ENCODE results near the gene AOPEP. TPM values are rescaled to one million over a fixed set of nuclear protein-coding genes. Genes with fewer than 3 reads are reported as not detected.

Gene AOPEP
- total and polyA plus RNA-seq, 2 of the 13 experiments (the other 11 are each of a cell fraction or from before 2014, with no cell fraction given) = 22.2 to 41.6 TPM

DNA sequence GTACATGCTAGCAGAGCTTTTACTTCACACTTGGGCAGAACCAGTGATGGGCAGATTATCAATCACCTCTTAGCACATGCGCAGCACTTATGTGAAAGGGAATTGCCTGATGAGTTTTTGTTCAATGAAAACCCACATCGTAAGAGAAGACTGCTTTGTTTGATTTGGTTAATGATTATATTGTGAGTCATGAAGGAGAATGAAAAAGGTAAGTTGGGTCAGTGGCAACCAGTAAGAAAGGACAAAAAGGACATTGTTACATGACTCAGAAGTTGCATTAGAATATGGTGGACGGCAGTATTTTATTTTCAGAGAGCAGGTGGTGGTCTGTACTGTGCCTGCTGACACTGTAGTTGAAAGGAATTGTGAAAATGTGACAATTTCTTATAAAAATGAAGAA is 127.4 kb downstream of the AOPEP start (continued):
- TF ChIP-seq, protein P1, sequence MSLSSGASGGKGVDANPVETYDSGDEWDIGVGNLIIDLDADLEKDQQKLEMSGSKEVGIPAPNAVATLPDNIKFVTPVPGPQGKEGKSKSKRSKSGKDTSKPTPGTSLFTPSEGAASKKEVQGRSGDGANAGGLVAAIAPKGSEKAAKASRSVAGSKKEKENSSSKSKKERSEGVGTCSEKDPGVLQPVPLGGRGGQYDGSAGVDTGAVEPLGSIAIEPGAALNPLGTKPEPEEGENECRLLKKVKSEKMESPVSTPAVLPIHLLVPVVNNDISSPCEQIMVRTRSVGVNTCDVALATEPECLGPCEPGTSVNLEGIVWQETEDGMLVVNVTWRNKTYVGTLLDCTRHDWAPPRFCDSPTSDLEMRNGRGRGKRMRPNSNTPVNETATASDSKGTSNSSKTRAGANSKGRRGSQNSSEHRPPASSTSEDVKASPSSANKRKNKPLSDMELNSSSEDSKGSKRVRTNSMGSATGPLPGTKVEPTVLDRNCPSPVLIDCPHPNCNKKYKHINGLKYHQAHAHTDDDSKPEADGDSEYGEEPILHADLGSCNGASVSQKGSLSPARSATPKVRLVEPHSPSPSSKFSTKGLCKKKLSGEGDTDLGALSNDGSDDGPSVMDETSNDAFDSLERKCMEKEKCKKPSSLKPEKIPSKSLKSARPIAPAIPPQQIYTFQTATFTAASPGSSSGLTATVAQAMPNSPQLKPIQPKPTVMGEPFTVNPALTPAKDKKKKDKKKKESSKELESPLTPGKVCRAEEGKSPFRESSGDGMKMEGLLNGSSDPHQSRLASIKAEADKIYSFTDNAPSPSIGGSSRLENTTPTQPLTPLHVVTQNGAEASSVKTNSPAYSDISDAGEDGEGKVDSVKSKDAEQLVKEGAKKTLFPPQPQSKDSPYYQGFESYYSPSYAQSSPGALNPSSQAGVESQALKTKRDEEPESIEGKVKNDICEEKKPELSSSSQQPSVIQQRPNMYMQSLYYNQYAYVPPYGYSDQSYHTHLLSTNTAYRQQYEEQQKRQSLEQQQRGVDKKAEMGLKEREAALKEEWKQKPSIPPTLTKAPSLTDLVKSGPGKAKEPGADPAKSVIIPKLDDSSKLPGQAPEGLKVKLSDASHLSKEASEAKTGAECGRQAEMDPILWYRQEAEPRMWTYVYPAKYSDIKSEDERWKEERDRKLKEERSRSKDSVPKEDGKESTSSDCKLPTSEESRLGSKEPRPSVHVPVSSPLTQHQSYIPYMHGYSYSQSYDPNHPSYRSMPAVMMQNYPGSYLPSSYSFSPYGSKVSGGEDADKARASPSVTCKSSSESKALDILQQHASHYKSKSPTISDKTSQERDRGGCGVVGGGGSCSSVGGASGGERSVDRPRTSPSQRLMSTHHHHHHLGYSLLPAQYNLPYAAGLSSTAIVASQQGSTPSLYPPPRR (CRISPR knock-in tag; IDR thresholded peaks at IDR 0.05; ENCODE audit: borderline replicate concordance) = no peak
- no peak for TF ChIP-seq SRSF4 (IDR thresholded peaks at IDR 0.05; ENCODE audit: low read depth, low read length, poor library complexity, severe bottlenecking)
- no peak for TF ChIP-seq SMYD3 (CRISPR knock-in tag; IDR thresholded peaks at IDR 0.05)
- TF ChIP-seq SUZ12 (IDR thresholded peaks at IDR 0.05; ENCODE audit: low read depth, low read length) = no peak
- 0 out of 2 replicates have a peak, but pooled peaks have one; percentile 24 for TF ChIP-seq ZNF337 (CRISPR knock-in tag; IDR thresholded peaks at IDR 0.05; ENCODE audit: borderline replicate concordance, low read depth)
- TF ChIP-seq, protein P2, sequence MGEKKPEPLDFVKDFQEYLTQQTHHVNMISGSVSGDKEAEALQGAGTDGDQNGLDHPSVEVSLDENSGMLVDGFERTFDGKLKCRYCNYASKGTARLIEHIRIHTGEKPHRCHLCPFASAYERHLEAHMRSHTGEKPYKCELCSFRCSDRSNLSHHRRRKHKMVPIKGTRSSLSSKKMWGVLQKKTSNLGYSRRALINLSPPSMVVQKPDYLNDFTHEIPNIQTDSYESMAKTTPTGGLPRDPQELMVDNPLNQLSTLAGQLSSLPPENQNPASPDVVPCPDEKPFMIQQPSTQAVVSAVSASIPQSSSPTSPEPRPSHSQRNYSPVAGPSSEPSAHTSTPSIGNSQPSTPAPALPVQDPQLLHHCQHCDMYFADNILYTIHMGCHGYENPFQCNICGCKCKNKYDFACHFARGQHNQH (CRISPR knock-in tag; IDR thresholded peaks at IDR 0.05) = no peak
- TF ChIP-seq DNMT1 (CRISPR knock-in tag; IDR thresholded peaks at IDR 0.05) = no peak
- no peak for TF ChIP-seq ZNF460 (CRISPR knock-in tag; IDR thresholded peaks at IDR 0.05; ENCODE audit: borderline replicate concordance)
- TF ChIP-seq RFX3 (CRISPR knock-in tag; IDR thresholded peaks at IDR 0.05) = no peak
- TF ChIP-seq, protein P3, sequence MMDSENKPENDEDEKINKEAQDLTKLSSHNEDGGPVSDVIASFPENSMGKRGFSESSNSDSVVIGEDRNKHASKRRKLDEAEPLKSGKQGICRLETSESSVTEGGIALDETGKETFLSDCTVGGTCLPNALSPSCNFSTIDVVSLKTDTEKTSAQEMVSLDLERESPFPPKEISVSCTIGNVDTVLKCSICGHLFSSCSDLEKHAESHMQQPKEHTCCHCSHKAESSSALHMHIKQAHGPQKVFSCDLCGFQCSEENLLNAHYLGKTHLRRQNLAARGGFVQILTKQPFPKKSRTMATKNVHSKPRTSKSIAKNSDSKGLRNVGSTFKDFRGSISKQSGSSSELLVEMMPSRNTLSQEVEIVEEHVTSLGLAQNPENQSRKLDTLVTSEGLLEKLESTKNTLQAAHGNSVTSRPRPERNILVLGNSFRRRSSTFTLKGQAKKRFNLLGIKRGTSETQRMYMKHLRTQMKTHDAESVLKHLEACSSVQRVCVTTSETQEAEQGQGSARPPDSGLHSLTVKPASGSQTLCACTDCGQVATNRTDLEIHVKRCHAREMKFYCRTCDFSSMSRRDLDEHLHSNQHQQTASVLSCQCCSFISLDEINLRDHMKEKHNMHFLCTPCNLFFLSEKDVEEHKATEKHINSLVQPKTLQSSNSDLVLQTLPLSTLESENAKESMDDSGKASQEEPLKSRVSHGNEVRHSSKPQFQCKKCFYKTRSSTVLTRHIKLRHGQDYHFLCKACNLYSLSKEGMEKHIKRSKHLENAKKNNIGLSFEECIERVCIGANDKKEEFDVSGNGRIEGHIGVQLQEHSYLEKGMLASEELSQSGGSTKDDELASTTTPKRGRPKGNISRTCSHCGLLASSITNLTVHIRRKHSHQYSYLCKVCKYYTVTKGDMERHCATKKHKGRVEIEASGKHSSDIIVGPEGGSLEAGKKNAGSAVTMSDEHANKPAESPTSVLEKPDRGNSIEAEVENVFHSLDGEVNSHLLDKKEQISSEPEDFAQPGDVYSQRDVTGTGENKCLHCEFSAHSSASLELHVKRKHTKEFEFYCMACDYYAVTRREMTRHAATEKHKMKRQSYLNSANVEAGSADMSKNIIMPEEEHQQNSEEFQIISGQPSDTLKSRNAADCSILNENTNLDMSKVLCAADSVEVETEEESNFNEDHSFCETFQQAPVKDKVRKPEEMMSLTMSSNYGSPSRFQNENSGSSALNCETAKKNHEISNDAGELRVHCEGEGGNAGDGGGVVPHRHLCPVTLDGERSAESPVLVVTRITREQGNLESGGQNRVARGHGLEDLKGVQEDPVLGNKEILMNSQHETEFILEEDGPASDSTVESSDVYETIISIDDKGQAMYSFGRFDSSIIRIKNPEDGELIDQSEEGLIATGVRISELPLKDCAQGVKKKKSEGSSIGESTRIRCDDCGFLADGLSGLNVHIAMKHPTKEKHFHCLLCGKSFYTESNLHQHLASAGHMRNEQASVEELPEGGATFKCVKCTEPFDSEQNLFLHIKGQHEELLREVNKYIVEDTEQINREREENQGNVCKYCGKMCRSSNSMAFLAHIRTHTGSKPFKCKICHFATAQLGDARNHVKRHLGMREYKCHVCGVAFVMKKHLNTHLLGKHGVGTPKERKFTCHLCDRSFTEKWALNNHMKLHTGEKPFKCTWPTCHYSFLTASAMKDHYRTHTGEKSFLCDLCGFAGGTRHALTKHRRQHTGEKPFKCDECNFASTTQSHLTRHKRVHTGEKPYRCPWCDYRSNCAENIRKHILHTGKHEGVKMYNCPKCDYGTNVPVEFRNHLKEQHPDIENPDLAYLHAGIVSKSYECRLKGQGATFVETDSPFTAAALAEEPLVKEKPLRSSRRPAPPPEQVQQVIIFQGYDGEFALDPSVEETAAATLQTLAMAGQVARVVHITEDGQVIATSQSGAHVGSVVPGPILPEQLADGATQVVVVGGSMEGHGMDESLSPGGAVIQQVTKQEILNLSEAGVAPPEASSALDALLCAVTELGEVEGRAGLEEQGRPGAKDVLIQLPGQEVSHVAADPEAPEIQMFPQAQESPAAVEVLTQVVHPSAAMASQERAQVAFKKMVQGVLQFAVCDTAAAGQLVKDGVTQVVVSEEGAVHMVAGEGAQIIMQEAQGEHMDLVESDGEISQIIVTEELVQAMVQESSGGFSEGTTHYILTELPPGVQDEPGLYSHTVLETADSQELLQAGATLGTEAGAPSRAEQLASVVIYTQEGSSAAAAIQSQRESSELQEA (CRISPR knock-in tag; IDR thresholded peaks at IDR 0.05; ENCODE audit: not compliant biosample characterization) = no peak
- no peak for TF ChIP-seq ZNF570 (CRISPR knock-in tag; IDR thresholded peaks at IDR 0.05; ENCODE audit: borderline replicate concordance)
